ENCODE results near the gene PPHLN1. TPM values are rescaled to one million over a fixed set of nuclear protein-coding genes. Genes with fewer than 3 reads are reported as not detected.

The PPHLN1 gene
- total RNA-seq, 1 donor from 2014 or later: 50.3 TPM

DNA sequence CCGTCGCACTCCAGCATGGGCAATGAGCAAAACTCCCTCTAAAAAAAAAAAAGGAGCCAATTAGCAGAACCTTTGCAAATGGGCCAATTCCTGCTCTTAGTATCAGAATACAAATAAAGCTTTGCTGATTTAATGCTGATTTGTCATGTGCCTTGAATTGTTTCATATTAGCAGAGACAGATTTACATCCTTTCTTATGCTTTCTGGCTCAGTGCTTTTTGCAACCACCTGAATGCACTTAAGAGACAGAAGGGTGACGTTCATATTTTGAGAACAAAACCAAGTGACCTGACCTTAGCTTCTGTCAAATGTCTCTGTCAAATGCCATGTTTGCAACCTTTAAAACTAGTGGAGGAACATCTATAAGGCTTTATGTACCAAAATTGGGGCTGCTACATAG, 44.1 kb upstream of the PPHLN1 start:
- H3K9me3 Mint-ChIP-seq (ENCODE audit: unreplicated experiment): no peaks in the 10 kb centered on the region
- no peak overlapping the region for H3K27ac Mint-ChIP-seq (ENCODE audit: unreplicated experiment)
- no peaks in the 10 kb centered on the region for H3K36me3 Mint-ChIP-seq (ENCODE audit: low read depth, unreplicated experiment)
- no peak for DNase-seq (ENCODE audit: low spot score)
- H3K4me3 Mint-ChIP-seq (ENCODE audit: unreplicated experiment): no peak overlapping the region
- TF ChIP-seq, protein P1, sequence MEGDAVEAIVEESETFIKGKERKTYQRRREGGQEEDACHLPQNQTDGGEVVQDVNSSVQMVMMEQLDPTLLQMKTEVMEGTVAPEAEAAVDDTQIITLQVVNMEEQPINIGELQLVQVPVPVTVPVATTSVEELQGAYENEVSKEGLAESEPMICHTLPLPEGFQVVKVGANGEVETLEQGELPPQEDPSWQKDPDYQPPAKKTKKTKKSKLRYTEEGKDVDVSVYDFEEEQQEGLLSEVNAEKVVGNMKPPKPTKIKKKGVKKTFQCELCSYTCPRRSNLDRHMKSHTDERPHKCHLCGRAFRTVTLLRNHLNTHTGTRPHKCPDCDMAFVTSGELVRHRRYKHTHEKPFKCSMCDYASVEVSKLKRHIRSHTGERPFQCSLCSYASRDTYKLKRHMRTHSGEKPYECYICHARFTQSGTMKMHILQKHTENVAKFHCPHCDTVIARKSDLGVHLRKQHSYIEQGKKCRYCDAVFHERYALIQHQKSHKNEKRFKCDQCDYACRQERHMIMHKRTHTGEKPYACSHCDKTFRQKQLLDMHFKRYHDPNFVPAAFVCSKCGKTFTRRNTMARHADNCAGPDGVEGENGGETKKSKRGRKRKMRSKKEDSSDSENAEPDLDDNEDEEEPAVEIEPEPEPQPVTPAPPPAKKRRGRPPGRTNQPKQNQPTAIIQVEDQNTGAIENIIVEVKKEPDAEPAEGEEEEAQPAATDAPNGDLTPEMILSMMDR (IDR thresholded peaks at IDR 0.05; ENCODE audit: unreplicated experiment): no peak
- peaks cover 2% of the 10 kb centered on the region for H3K27me3 Mint-ChIP-seq (ENCODE audit: unreplicated experiment)
- no peaks in the 10 kb centered on the region for H3K4me1 Mint-ChIP-seq (ENCODE audit: unreplicated experiment)

GRCh38 chr12:42282294-42282693, 43.7 kb upstream of the PPHLN1 start:
- DNase-seq (ENCODE audit: low spot score): no peak
- H3K27me3 Mint-ChIP-seq (ENCODE audit: unreplicated experiment): peaks cover 2% of the 10 kb centered on the region
- H3K27ac Mint-ChIP-seq (ENCODE audit: unreplicated experiment): no peak overlapping the region
- no peak overlapping the region for H3K4me3 Mint-ChIP-seq (ENCODE audit: unreplicated experiment)
- H3K36me3 Mint-ChIP-seq (ENCODE audit: low read depth, unreplicated experiment): no peaks in the 10 kb centered on the region
- TF ChIP-seq, protein P1 (IDR thresholded peaks at IDR 0.05; ENCODE audit: unreplicated experiment): no peak
- no peaks in the 10 kb centered on the region for H3K9me3 Mint-ChIP-seq (ENCODE audit: unreplicated experiment)
- H3K4me1 Mint-ChIP-seq (ENCODE audit: unreplicated experiment): no peaks in the 10 kb centered on the region

DNA sequence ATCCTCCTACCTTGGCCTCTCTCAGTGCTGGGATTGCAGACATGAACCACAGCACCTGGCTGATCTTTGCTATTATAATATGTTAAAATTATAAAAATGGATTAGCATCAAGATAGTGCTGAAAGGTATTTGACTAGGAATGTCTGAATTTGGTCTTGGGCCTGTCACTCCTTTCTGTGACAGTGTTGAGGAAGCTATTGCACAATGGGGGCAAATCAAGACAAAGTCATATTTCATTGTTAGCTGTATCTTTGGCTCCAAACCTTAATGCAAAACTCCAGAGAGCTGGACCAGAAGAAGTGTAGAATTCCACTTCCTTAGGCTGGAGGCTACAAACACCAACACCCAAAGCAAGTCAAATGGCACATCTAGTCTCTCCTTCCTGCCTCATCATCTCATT, 42.2 kb upstream of the PPHLN1 start:
- DNase-seq (ENCODE audit: low spot score): no peak
- Mint-ChIP-seq H3K36me3 (ENCODE audit: low read depth, unreplicated experiment) (no peaks in the 10 kb centered on the region), H3K9me3 (ENCODE audit: unreplicated experiment) (no peaks in the 10 kb centered on the region), H3K4me3 (ENCODE audit: unreplicated experiment) (no peak overlapping the region), H3K27ac (ENCODE audit: unreplicated experiment) (no peak overlapping the region), H3K4me1 (ENCODE audit: unreplicated experiment) (no peaks in the 10 kb centered on the region), H3K27me3 (ENCODE audit: unreplicated experiment) (no peaks in the 10 kb centered on the region)
- TF ChIP-seq, protein P1 (IDR thresholded peaks at IDR 0.05; ENCODE audit: unreplicated experiment): no peak

DNA sequence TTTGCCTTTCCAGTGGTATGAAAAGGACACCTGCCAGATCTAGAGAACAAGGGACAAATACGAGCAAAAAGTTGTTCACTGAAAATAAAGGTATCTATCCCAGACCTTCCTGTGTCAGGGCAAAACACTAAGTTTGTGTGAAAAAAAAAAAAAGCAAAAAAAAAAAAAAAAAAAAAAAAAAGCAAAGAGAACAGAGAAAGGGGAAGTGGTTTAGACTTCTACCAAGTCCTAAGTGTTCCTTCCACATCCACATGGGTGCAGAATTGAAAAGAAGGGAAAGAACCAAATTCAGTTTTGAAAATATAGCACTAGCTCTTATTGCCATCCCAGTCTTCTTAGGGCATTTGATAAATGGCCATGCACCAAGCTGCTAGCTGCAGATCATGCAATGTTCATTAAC, 41.8 kb upstream of the PPHLN1 start:
- Mint-ChIP-seq H3K36me3 (ENCODE audit: low read depth, unreplicated experiment) (no peaks in the 10 kb centered on the region), H3K27me3 (ENCODE audit: unreplicated experiment) (no peaks in the 10 kb centered on the region), H3K4me1 (ENCODE audit: unreplicated experiment) (no peaks in the 10 kb centered on the region), H3K4me3 (ENCODE audit: unreplicated experiment) (no peak overlapping the region), H3K9me3 (ENCODE audit: unreplicated experiment) (no peaks in the 10 kb centered on the region), H3K27ac (ENCODE audit: unreplicated experiment) (no peak overlapping the region)
- no peak for DNase-seq (ENCODE audit: low spot score)
- TF ChIP-seq, protein P1 (IDR thresholded peaks at IDR 0.05; ENCODE audit: unreplicated experiment): no peak

GRCh38 chr12:42284876-42285275, 41.1 kb upstream of the PPHLN1 start:
- H3K27ac Mint-ChIP-seq (ENCODE audit: unreplicated experiment): no peak overlapping the region
- H3K27me3 Mint-ChIP-seq (ENCODE audit: unreplicated experiment): no peaks in the 10 kb centered on the region
- no peak overlapping the region for H3K4me3 Mint-ChIP-seq (ENCODE audit: unreplicated experiment)
- DNase-seq (ENCODE audit: low spot score): no peak
- no peaks in the 10 kb centered on the region for H3K36me3 Mint-ChIP-seq (ENCODE audit: low read depth, unreplicated experiment)
- H3K9me3 Mint-ChIP-seq (ENCODE audit: unreplicated experiment): no peaks in the 10 kb centered on the region
- H3K4me1 Mint-ChIP-seq (ENCODE audit: unreplicated experiment): no peaks in the 10 kb centered on the region
- TF ChIP-seq, protein P1 (IDR thresholded peaks at IDR 0.05; ENCODE audit: unreplicated experiment): no peak

Measured in endothelial cell (in vitro differentiated cells).